A673 (cell line): Measurements from ENCODE around the gene IQCH. TPM values are rescaled to one million over a fixed set of nuclear protein-coding genes. Genes with fewer than 3 reads are reported as not detected.

Experiments used
- BruUV-seq: library from RNA; stranded (reverse); fragments of 400-500 nt; replicated peaks from 2 replicates; lab custom pipeline; 2021; lab: Mats Ljungman, UMichigan
- CTCF ChIA-PET: fragments of 300-600 bp; sonication (Branson Sonifier 250); formaldehyde crosslinking; loops from one replicate; lab custom pipeline; 2022; ENCODE audit warnings: antibody characterized with exemption; lab: Charles Lee
- POLR2A ChIA-PET: fragments of 300-600 bp; sonication (Branson Sonifier 250); formaldehyde crosslinking; loops from one replicate; lab custom pipeline; 2022; ENCODE audit warnings: antibody characterized with exemption; ENCODE audit not compliant: low non-redundant PET; lab: Charles Lee
- DNase-seq: peaks from one replicate; pipeline ENCODE4 v3.0.0-alpha.2; 2015; ENCODE audit warnings: low spot score
- H3K27ac ChIP-seq: fragments of 200-600 bp; sonication (generic); 2 replicates; pipeline ENCODE4 v1.5.1; 2016; ENCODE audit warnings: mixed run types, low read depth, mild to moderate bottlenecking, mixed read lengths, antibody characterized with exemption, low read length; ENCODE audit not compliant: poor library complexity, severe bottlenecking
- H3K27me3 ChIP-seq: fragments of 200-600 bp; sonication (generic); replicated peaks from 2 replicates; pipeline ENCODE4 v1.6.1; 2017; ENCODE audit warnings: mixed run types, low read depth, mild to moderate bottlenecking, mixed read lengths, antibody characterized with exemption, low read length; ENCODE audit not compliant: insufficient read depth, poor library complexity
- H3K36me3 ChIP-seq: fragments of 200-600 bp; sonication (generic); 2 replicates; pipeline ENCODE4 v1.6.1; 2016; ENCODE audit warnings: mixed run types, mild to moderate bottlenecking, mixed read lengths, antibody characterized with exemption, low read length; ENCODE audit not compliant: insufficient read depth, poor library complexity, severe bottlenecking
- H3K4me1 ChIP-seq: fragments of 200-600 bp; sonication (generic); 2 replicates; pipeline ENCODE4 v1.6.1; 2017; ENCODE audit warnings: mixed run types, mild to moderate bottlenecking, mixed read lengths, antibody characterized with exemption, low read length; ENCODE audit not compliant: insufficient read depth, poor library complexity, severe bottlenecking
- H3K4me3 ChIP-seq: fragments of 200-600 bp; sonication (generic); 2 replicates; pipeline ENCODE4 v1.5.1; 2016; ENCODE audit warnings: low read depth, mixed run types, mild to moderate bottlenecking, mixed read lengths, low read length; ENCODE audit not compliant: poor library complexity, severe bottlenecking
- H3K9me3 ChIP-seq: fragments of 200-600 bp; sonication (generic); 2 replicates; pipeline ENCODE4 v1.6.1; 2016; ENCODE audit warnings: mixed run types, low read depth, mild to moderate bottlenecking, mixed read lengths, antibody characterized with exemption, low read length; ENCODE audit not compliant: poor library complexity, severe bottlenecking
- EZH2 ChIP-seq: fragments of 200-600 bp; sonication (generic); IDR thresholded peaks from 2 replicates; pipeline ENCODE4 v1.6.1; 2017; ENCODE audit warnings: borderline replicate concordance, low read depth, mild to moderate bottlenecking, mixed read lengths, antibody characterized with exemption, low read length; ENCODE audit not compliant: poor library complexity, severe bottlenecking
- intact Hi-C: fragments of 100-400 bp; cut with micrococcal nuclease; formaldehyde crosslinking; loops from one replicate; pipeline ENCODE4 v1.10.0; 2022; ENCODE audit not compliant: unreplicated experiment
- total RNA-seq: library from RNA; stranded (reverse); gene quantifications from 2 replicates; pipeline ENCODE4 v1.2.3, GENCODE V29; 2021
- TF ChIP-seq, protein P1 (sequence below): fragments of 300-800, 200-600 bp; sonication (generic); conservative IDR thresholded peaks from 2 replicates; pipeline ENCODE4 v1.5.1; 2017; ENCODE audit warnings: low read depth, mild to moderate bottlenecking, antibody characterized with exemption, low read length, moderate library complexity, mixed read lengths

IQCH gene
- total RNA-seq, 1 experiment from 2014 or later, result 1.7 TPM

DNA sequence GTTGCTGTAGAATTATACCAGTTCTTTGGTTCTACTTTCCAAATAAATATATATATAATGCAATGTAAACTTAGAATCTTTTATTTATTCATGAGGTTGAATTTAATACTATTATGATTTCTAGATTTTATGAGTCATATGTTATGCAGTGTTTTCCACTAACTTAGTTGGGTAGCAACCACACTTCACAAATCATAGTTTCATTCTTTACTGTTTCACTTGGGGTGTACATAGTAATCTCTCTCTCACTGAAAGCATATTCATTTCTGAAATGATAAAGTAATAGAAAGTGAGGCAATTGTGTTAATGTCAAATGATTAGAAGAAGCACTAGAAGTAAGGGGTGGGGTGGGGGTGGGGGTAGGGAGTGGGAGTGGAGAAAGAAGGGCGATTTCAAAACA, 52.6 kb downstream of the IQCH start:
- Histone ChIP-seq H3K4me1 (peaks cover 13% of the 10 kb centered on the region), H3K27ac (no peak overlapping the region), H3K4me3 (no peak overlapping the region), H3K9me3 (no peaks in the 10 kb centered on the region), H3K27me3 (no peaks in the 10 kb centered on the region), H3K36me3 (no peaks in the 10 kb centered on the region)
- TF ChIP-seq, protein P1, sequence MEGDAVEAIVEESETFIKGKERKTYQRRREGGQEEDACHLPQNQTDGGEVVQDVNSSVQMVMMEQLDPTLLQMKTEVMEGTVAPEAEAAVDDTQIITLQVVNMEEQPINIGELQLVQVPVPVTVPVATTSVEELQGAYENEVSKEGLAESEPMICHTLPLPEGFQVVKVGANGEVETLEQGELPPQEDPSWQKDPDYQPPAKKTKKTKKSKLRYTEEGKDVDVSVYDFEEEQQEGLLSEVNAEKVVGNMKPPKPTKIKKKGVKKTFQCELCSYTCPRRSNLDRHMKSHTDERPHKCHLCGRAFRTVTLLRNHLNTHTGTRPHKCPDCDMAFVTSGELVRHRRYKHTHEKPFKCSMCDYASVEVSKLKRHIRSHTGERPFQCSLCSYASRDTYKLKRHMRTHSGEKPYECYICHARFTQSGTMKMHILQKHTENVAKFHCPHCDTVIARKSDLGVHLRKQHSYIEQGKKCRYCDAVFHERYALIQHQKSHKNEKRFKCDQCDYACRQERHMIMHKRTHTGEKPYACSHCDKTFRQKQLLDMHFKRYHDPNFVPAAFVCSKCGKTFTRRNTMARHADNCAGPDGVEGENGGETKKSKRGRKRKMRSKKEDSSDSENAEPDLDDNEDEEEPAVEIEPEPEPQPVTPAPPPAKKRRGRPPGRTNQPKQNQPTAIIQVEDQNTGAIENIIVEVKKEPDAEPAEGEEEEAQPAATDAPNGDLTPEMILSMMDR, result no peak
- no peak for TF ChIP-seq EZH2
- ChIA-PET CTCF (no interaction called here), POLR2A (no interaction called here)
- intact Hi-C loops, result loop anchor here (5.0 kb wide), 1 partner anchor 530 kb away; no protein-coding TSS in a partner anchor
- no peak for DNase-seq
- BruUV-seq, result no TSS peak

DNA sequence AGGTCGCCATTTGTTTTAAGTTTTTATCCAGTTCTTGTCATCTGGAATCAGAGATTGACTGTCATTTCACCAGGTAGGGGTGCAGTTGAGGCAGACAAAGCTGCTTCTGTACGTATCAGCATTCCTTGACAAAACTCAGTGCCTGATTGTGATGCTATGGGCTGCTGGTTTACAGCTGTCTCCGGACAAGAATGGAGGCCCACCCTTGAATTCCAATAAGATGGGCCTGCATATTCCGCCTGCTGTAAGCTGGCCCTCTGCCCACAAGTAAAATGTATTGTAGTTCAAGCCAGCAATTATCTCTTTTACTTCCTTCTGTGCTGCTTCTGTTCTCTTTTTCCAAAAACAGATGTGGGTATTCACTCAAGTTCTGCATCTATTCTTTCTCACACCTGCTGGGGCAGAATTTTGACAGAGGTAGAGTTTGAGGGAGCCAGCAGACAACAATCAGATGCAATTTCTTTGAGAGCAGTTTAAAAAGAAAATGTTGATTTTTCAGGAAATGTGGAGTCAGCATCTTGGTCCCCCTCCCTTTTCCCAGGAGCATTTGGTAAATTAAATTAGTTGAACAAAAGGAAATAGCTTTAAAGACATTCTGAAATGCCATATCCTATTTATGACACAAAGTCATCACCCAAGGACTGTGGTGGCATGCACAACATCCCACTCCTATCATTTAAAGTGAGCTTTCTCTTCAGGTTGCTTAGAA, 53.5 kb downstream of the IQCH start:
- TF ChIP-seq EZH2, result no peak
- TF ChIP-seq, protein P1, result no peak
- H3K4me3 ChIP-seq, result no peak overlapping the region
- no TSS peak for BruUV-seq
- no peak overlapping the region for H3K27ac ChIP-seq
- POLR2A ChIA-PET, result interaction anchor here (0.6 kb wide), 1 partner anchor 28 kb away, joined by 3 read pairs; no protein-coding TSS in a partner anchor
- H3K4me1 ChIP-seq, result peaks cover 13% of the 10 kb centered on the region
- H3K36me3 ChIP-seq, result no peaks in the 10 kb centered on the region
- no peaks in the 10 kb centered on the region for H3K27me3 ChIP-seq
- intact Hi-C loops, result loop anchor here (5.0 kb wide), 1 partner anchor 529 kb away; no protein-coding TSS in a partner anchor
- CTCF ChIA-PET, result no interaction called here
- no peaks in the 10 kb centered on the region for H3K9me3 ChIP-seq
- peak; percentile 70 for DNase-seq

DNA sequence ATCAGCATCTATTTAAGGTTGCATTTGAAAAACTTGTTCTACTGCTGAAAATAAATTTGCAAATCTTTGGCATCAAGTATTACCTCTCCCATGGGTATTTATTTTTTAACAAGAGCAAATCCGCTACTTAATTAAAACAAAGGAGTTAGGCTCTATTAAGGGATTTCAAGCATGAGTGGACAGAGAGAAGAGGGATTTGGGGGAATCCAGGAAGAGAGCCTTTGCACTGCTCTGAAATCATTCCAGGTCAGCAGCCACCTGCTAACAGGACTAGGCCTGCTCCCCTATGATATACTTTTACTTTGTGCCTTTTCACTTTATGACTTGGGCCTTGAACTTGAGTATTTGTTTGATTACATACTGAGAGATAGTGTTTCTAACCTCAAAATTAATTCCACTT, 57.1 kb downstream of the IQCH start:
- Histone ChIP-seq H3K36me3 (no peaks in the 10 kb centered on the region), H3K9me3 (no peaks in the 10 kb centered on the region), H3K4me1 (peaks cover 13% of the 10 kb centered on the region), H3K27me3 (no peaks in the 10 kb centered on the region), H3K27ac (no peak overlapping the region), H3K4me3 (no peak overlapping the region)
- TF ChIP-seq, protein P1, result no peak
- TF ChIP-seq EZH2, result no peak
- intact Hi-C loops, result no loop called here
- POLR2A ChIA-PET, result no interaction called here
- CTCF ChIA-PET, result no interaction called here
- no peak for DNase-seq
- BruUV-seq, result no TSS peak
